Fibroblast of lung (primary cell): Measurements from ENCODE around the gene TMC2.

Experiments used
- EZH2 ChIP-seq: IDR thresholded peaks from 2 replicates; pipeline ENCODE4 v1.5.1; 2012; ENCODE audit warnings: low read length, control low read depth, mild to moderate bottlenecking; ENCODE audit errors: missing control alignments
- TF ChIP-seq, protein P1 (sequence below), 2 donors: IDR thresholded peaks in 1 of 2; conservative IDR thresholded peaks in 1 of 2; 1 replicate in 1 of 2; 2 replicates in 1 of 2; pipeline ENCODE4 v1.5.1; 2011 to 2012; ENCODE audit warnings: low read length in 2 of 2, control low read depth in 1 of 2, inconsistent platforms in 1 of 2, low read depth in 1 of 2, mild to moderate bottlenecking in 1 of 2

DNA sequence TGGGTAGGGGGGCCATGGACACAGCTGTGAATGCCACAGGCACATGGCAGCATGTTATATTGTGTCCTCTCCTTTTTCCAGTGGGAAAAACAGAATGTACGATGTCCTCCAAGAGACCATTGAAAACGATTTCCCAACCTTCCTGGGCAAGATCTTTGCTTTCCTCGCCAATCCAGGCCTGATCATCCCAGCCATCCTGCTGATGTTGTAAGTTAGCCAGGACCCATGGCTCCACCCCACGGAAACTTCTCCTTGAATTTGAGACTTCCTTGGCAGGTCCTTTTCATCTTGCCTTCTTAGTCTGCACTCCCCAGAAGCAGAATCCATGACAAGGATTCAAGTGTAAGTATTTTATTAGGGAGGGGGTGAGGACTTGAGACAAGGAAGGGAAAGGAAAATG is 87.8 kb downstream of the TMC2 start:
- TF ChIP-seq EZH2 = no peak
- TF ChIP-seq, protein P1, sequence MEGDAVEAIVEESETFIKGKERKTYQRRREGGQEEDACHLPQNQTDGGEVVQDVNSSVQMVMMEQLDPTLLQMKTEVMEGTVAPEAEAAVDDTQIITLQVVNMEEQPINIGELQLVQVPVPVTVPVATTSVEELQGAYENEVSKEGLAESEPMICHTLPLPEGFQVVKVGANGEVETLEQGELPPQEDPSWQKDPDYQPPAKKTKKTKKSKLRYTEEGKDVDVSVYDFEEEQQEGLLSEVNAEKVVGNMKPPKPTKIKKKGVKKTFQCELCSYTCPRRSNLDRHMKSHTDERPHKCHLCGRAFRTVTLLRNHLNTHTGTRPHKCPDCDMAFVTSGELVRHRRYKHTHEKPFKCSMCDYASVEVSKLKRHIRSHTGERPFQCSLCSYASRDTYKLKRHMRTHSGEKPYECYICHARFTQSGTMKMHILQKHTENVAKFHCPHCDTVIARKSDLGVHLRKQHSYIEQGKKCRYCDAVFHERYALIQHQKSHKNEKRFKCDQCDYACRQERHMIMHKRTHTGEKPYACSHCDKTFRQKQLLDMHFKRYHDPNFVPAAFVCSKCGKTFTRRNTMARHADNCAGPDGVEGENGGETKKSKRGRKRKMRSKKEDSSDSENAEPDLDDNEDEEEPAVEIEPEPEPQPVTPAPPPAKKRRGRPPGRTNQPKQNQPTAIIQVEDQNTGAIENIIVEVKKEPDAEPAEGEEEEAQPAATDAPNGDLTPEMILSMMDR (conservative IDR thresholded peaks at IDR 0.05 in 1 of 2, IDR thresholded peaks at IDR 0.05 in 1 of 2; ENCODE audit: low read depth in 1 of 2, low read length in 2 of 2) = no peak
